Suppressor macrophage (primary cell): ENCODE results near the gene SSR4.

Source experiments
- DNase-seq, 4 experiments: peaks; one replicate each; pipeline ENCODE4 v3.0.0-alpha.2; 2020 to 2022

SSR4 gene

GRCh38 chrX:153782313-153782712 is 12.2 kb upstream of the SSR4 start:
- no peak for DNase-seq

GRCh38 chrX:153782871-153783270 is 11.6 kb upstream of the SSR4 start:
- no peak for DNase-seq

GRCh38 chrX:153783378-153784013 is 11.0 kb upstream of the SSR4 start:
- DNase-seq: no peak

GRCh38 chrX:153784325-153784967 is 10.0 kb upstream of the SSR4 start:
- DNase-seq: no peak

- no peak for DNase-seq
These were observed 7.8 kb upstream of the SSR4 start for GRCh38 chrX:153786669-153787068.

GRCh38 chrX:153789654-153790053 is 4.8 kb upstream of the SSR4 start:
- DNase-seq: no peak

GRCh38 chrX:153791104-153791852 is 3.2 kb upstream of the SSR4 start:
- no peak for DNase-seq

GRCh38 chrX:153792368-153792767 is 2.1 kb upstream of the SSR4 start:
- DNase-seq: no peak

- peak; percentile 55 to 73 (median 72) for DNase-seq
These were observed 1.2 kb upstream of the SSR4 start for GRCh38 chrX:153793291-153793690.

- peak in 3 of 4 experiments; percentile 9 to 35 (median 23) for DNase-seq
These were observed 689 bp downstream of the SSR4 start for GRCh38 chrX:153794897-153795816.

- DNase-seq: no peak
These were observed 3.0 kb downstream of the SSR4 start for GRCh38 chrX:153797415-153798015.

- no peak for DNase-seq
These were observed 4.9 kb downstream of the SSR4 start for GRCh38 chrX:153799326-153799725.

GRCh38 chrX:153800177-153800722 is 5.8 kb downstream of the SSR4 start:
- DNase-seq: no peak

- no peak for DNase-seq
These were observed 6.3 kb downstream of the SSR4 start for GRCh38 chrX:153800746-153801145.

GRCh38 chrX:153801669-153802068 is 7.2 kb downstream of the SSR4 start:
- peak; percentile 24 to 65 (median 52) for DNase-seq

- DNase-seq: no peak
These were observed 8.1 kb downstream of the SSR4 start for GRCh38 chrX:153802513-153803045.

- no peak for DNase-seq
These were observed 9.0 kb downstream of the SSR4 start for GRCh38 chrX:153803211-153804099.

GRCh38 chrX:153804100-153804595 is 9.7 kb downstream of the SSR4 start:
- no peak for DNase-seq

- DNase-seq: no peak
These were observed 10.2 kb downstream of the SSR4 start for GRCh38 chrX:153804621-153805020.

GRCh38 chrX:153805436-153805835 is 11.0 kb downstream of the SSR4 start:
- DNase-seq: no peak
